HCT116 (cell line): ENCODE measurements around the gene ZNF658.
"Not testable (repeated sequence)": the region's sequence is repeated elsewhere in the genome, so short reads cannot be mapped to it uniquely, and the experiment has no call there.

Source experiments
- CBX3 ChIP-seq: IDR thresholded peaks from 2 replicates; pipeline ENCODE4 v1.6.1; 2012; ENCODE audit warnings: low read depth
- CEBPB ChIP-seq: IDR thresholded peaks from 2 replicates; pipeline ENCODE4 v1.6.1; 2012; ENCODE audit warnings: low read depth
- EZH2 ChIP-seq: fragments of 200-600 bp; sonication (generic); IDR thresholded peaks from 2 replicates; pipeline ENCODE4 v1.6.1; 2017; ENCODE audit warnings: antibody characterized with exemption, mixed run types
- FOSL1 ChIP-seq: IDR thresholded peaks from 2 replicates; pipeline ENCODE4 v1.6.1; 2012; ENCODE audit warnings: low read depth
- POLR2A ChIP-seq: IDR thresholded peaks from 2 replicates; pipeline ENCODE4 v1.7.0; 2011; ENCODE audit warnings: borderline replicate concordance; ENCODE audit not compliant: insufficient read depth, insufficient read length; ENCODE audit errors: extremely low read depth
- POLR2AphosphoS5 ChIP-seq: IDR thresholded peaks from 2 replicates; pipeline ENCODE4 v1.6.1; 2011; ENCODE audit warnings: mild to moderate bottlenecking, low read depth, low read length, moderate library complexity
- RAD21 ChIP-seq: IDR thresholded peaks from 2 replicates; pipeline ENCODE4 v1.6.1; 2012; ENCODE audit warnings: low read depth, mild to moderate bottlenecking
- YY1 ChIP-seq: IDR thresholded peaks from 2 replicates; pipeline ENCODE4 v1.6.1; 2011; ENCODE audit warnings: low read length, low read depth, moderate library complexity, mild to moderate bottlenecking; ENCODE audit not compliant: insufficient replicate concordance; ENCODE audit errors: extremely low read depth
- ZFX ChIP-seq: fragments of 450-650 bp; IDR thresholded peaks from 2 replicates; pipeline ENCODE4 v1.6.1; 2017
- TF ChIP-seq, protein P1 (sequence below): IDR thresholded peaks from 2 replicates; pipeline ENCODE4 v1.6.1; 2012; ENCODE audit warnings: low read depth
- TF ChIP-seq, protein P2 (sequence below), 3 experiments: fragments of 200-600 bp in 1 of 3; sonication (generic) in 1 of 3; IDR thresholded peaks in 2 of 3; conservative IDR thresholded peaks in 1 of 3; 2 replicates each; pipeline ENCODE4 v1.5.1; 2012 to 2017; ENCODE audit warnings: low read depth in 2 of 3, low read length in 2 of 3, antibody characterized with exemption in 1 of 3, borderline replicate concordance in 1 of 3, control low read depth in 1 of 3, mild to moderate bottlenecking in 1 of 3, mixed read lengths in 1 of 3, mixed run types in 1 of 3, moderate library complexity in 1 of 3; ENCODE audit not compliant: insufficient read depth in 1 of 3

- TF ChIP-seq YY1, EZH2, ZFX, FOSL1, POLR2AphosphoS5, RAD21, POLR2A, CBX3, CEBPB: not testable (repeated sequence)
- TF ChIP-seq, protein P1, sequence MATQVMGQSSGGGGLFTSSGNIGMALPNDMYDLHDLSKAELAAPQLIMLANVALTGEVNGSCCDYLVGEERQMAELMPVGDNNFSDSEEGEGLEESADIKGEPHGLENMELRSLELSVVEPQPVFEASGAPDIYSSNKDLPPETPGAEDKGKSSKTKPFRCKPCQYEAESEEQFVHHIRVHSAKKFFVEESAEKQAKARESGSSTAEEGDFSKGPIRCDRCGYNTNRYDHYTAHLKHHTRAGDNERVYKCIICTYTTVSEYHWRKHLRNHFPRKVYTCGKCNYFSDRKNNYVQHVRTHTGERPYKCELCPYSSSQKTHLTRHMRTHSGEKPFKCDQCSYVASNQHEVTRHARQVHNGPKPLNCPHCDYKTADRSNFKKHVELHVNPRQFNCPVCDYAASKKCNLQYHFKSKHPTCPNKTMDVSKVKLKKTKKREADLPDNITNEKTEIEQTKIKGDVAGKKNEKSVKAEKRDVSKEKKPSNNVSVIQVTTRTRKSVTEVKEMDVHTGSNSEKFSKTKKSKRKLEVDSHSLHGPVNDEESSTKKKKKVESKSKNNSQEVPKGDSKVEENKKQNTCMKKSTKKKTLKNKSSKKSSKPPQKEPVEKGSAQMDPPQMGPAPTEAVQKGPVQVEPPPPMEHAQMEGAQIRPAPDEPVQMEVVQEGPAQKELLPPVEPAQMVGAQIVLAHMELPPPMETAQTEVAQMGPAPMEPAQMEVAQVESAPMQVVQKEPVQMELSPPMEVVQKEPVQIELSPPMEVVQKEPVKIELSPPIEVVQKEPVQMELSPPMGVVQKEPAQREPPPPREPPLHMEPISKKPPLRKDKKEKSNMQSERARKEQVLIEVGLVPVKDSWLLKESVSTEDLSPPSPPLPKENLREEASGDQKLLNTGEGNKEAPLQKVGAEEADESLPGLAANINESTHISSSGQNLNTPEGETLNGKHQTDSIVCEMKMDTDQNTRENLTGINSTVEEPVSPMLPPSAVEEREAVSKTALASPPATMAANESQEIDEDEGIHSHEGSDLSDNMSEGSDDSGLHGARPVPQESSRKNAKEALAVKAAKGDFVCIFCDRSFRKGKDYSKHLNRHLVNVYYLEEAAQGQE = not testable (repeated sequence)
- TF ChIP-seq, protein P2, sequence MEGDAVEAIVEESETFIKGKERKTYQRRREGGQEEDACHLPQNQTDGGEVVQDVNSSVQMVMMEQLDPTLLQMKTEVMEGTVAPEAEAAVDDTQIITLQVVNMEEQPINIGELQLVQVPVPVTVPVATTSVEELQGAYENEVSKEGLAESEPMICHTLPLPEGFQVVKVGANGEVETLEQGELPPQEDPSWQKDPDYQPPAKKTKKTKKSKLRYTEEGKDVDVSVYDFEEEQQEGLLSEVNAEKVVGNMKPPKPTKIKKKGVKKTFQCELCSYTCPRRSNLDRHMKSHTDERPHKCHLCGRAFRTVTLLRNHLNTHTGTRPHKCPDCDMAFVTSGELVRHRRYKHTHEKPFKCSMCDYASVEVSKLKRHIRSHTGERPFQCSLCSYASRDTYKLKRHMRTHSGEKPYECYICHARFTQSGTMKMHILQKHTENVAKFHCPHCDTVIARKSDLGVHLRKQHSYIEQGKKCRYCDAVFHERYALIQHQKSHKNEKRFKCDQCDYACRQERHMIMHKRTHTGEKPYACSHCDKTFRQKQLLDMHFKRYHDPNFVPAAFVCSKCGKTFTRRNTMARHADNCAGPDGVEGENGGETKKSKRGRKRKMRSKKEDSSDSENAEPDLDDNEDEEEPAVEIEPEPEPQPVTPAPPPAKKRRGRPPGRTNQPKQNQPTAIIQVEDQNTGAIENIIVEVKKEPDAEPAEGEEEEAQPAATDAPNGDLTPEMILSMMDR (IDR thresholded peaks at IDR 0.05 in 2 of 3, conservative IDR thresholded peaks at IDR 0.05 in 1 of 3; ENCODE audit: borderline replicate concordance in 1 of 3, insufficient read depth in 1 of 3, low read depth in 2 of 3, low read length in 2 of 3) = not testable (repeated sequence)
Observed at GRCh38 chr9:66909560-66909959, 9.0 kb downstream of the ZNF658 start.
